ENCODE measurements around the gene PDAP1. TPM values are rescaled to one million over a fixed set of nuclear protein-coding genes. Genes with fewer than 3 reads are reported as not detected.
A peak's percentile ranks its signal among the peaks of the same experiment; 100 is the strongest.

The PDAP1 gene
- total and polyA plus RNA-seq, 10 of the 15 experiments (the other 5 are each of a cell fraction or from before 2014, with no cell fraction given) = 6.6 to 200 (median 87.7) TPM

GRCh38 chr7:99394188-99394502, 14.3 kb downstream of the PDAP1 start:
- Histone ChIP-seq H3K79me2 (ENCODE audit: control insufficient read depth, insufficient read depth, low read length) (no peaks in the 10 kb centered on the region; the same call in 1 of the 2 replicates), H3K36me3 (ENCODE audit: control insufficient read depth in 2 of 2, insufficient read depth in 2 of 2, low read length in 1 of 2) (peaks cover 54 to 62% of the 10 kb centered on the region in 2 experiments), H3K4me2 (ENCODE audit: control insufficient read depth, insufficient read depth) (no peak overlapping the region), H3K27me3 (replicated peaks in 1 of 2; ENCODE audit: control insufficient read depth in 2 of 2, insufficient read depth in 2 of 2, low read length in 1 of 2) (no peaks in the 10 kb centered on the region), H4K20me1 (ENCODE audit: control insufficient read depth, insufficient read depth) (no peaks in the 10 kb centered on the region), H3K9ac (ENCODE audit: control insufficient read depth, insufficient read depth, low read length) (no peak overlapping the region), H2AFZ (ENCODE audit: control insufficient read depth, low read depth, low read length) (no peak overlapping the region), H3K4me3 (no peak overlapping the region), H3K4me1 (ENCODE audit: control insufficient read depth, insufficient read depth, low read length) (peaks cover 4% of the 10 kb centered on the region; the same call in 1 of the 2 replicates), H3K9me3 (replicated peaks; ENCODE audit: control insufficient read depth, insufficient read depth, low read length) (no peaks in the 10 kb centered on the region), H3K27ac (ENCODE audit: control insufficient read depth, insufficient read depth) (no peak overlapping the region)
- WGBS (ENCODE audit: insufficient coverage, insufficient replicate concordance, low lambda C conversion rate, missing lambda C conversion rate) = 85% methylated on average over 3 of the region's 4 CpGs
- no TSS peak for BruUV-seq (replicated peaks)
- ATAC-seq (no peak), DNase-seq (ENCODE audit: low read depth, low spot score) (no peak), FAIRE-seq (no peak)
- RAD21 ChIA-PET (ENCODE audit: unreplicated experiment) = no interaction called here
- TF ChIP-seq BRCA1 (IDR thresholded peaks at IDR 0.05; ENCODE audit: low read depth, low read length) (no peak), PRDM15 (CRISPR knock-in tag; IDR thresholded peaks at IDR 0.05) (no peak), POLR2A (IDR thresholded peaks at IDR 0.05; ENCODE audit: low read depth, low read length) (peak; percentile 33; the same call in 1 of the 2 replicates), ZNF622 (IDR thresholded peaks at IDR 0.05) (no peak)
- SMC1A ChIA-PET (ENCODE audit: uncharacterized antibody, unreplicated experiment) = interaction anchor here (2.8 kb wide), 1 partner anchor 13 kb away, joined by 8 read pairs; no protein-coding TSS in a partner anchor
- POLR2A ChIA-PET = interaction anchor here (0.7 to 1.1 kb wide), 2 partner anchors 42 to 47 kb away, joined by 3 to 4 read pairs; no protein-coding TSS in a partner anchor
- in situ Hi-C loops (cut with MboI) = no loop called here
- CTCF ChIA-PET = interaction anchor here (1.0 to 2.1 kb wide), 2 partner anchors 13 to 65 kb away, joined by 3 to 6 read pairs; no protein-coding TSS in a partner anchor
- intact Hi-C loops (cut with micrococcal nuclease; ENCODE audit: unreplicated experiment) = no loop called here
